Liver (tissue), 9 donors: ENCODE measurements around the gene TMEM175. TPM values are rescaled to one million over a fixed set of nuclear protein-coding genes. Genes with fewer than 3 reads are reported as not detected.

Experiments
- DNase-seq: peaks from one replicate; pipeline ENCODE4 v3.0.0-alpha.2; 2017; ENCODE audit warnings: low spot score
- H3K27ac ChIP-seq, 2 donors: one replicate each; pipeline ENCODE4 v1.7.0; 2013; ENCODE audit warnings: inconsistent platforms in 2 of 2, low read length in 2 of 2, control low read depth in 1 of 2, low read depth in 1 of 2, mild to moderate bottlenecking in 1 of 2
- H3K27me3 ChIP-seq, 4 donors: one replicate each; pipeline versions ENCODE4 v1.6.1 to v1.7.0; 2013; ENCODE audit warnings: low read length in 3 of 4, inconsistent platforms in 1 of 4, mild to moderate bottlenecking in 1 of 4, moderate library complexity in 1 of 4; ENCODE audit not compliant: control insufficient read depth in 4 of 4, insufficient read depth in 4 of 4
- H3K36me3 ChIP-seq, 4 donors: one replicate each; pipeline versions ENCODE4 v1.6.1 to v1.7.0; 2013; ENCODE audit warnings: low read length in 3 of 4, mild to moderate bottlenecking in 3 of 4, low read depth in 1 of 4, moderate library complexity in 1 of 4; ENCODE audit not compliant: control insufficient read depth in 4 of 4, insufficient read depth in 3 of 4
- H3K4me1 ChIP-seq, 4 donors: one replicate each; pipeline versions ENCODE4 v1.6.1 to v1.7.0; 2013; ENCODE audit warnings: low read length in 3 of 4, mild to moderate bottlenecking in 3 of 4, moderate library complexity in 1 of 4; ENCODE audit not compliant: control insufficient read depth in 4 of 4, insufficient read depth in 4 of 4
- H3K4me3 ChIP-seq, 3 donors: one replicate each; pipeline versions ENCODE4 v1.6.1 to v1.7.0; 2013; ENCODE audit warnings: low read length in 3 of 3, control low read depth in 1 of 3, low read depth in 1 of 3, mild to moderate bottlenecking in 1 of 3
- H3K9ac ChIP-seq, 2 donors: one replicate each; pipeline ENCODE4 v1.7.0; 2013; ENCODE audit warnings: low read length in 2 of 2, mild to moderate bottlenecking in 2 of 2, moderate library complexity in 2 of 2, control low read depth in 1 of 2, low read depth in 1 of 2
- H3K9me3 ChIP-seq, 4 donors: one replicate each; pipeline versions ENCODE4 v1.6.1 to v1.7.0; 2013; ENCODE audit warnings: low read length in 3 of 4; ENCODE audit not compliant: control insufficient read depth in 4 of 4
- ATF3 ChIP-seq: IDR thresholded peaks from 2 replicates; pipeline ENCODE4 v1.6.1; 2016; ENCODE audit warnings: antibody characterized with exemption
- CTCF ChIP-seq: fragments of 150-350 bp; IDR thresholded peaks from 2 replicates; pipeline ENCODE4 v1.5.1; 2017; ENCODE audit warnings: improper control_type of control experiment, low read depth, low read length; ENCODE audit not compliant: missing input control
- FOXA1 ChIP-seq: IDR thresholded peaks from 2 replicates; pipeline ENCODE4 v1.6.1; 2016; ENCODE audit warnings: antibody characterized with exemption
- FOXA2 ChIP-seq: IDR thresholded peaks from 2 replicates; pipeline ENCODE4 v1.6.1; 2016; ENCODE audit warnings: antibody characterized with exemption
- GABPA ChIP-seq, 2 donors: IDR thresholded peaks in 1 of 2; conservative IDR thresholded peaks in 1 of 2; 2 replicates each; pipeline ENCODE4 v1.6.1; 2016; ENCODE audit warnings: antibody characterized with exemption in 2 of 2, mild to moderate bottlenecking in 1 of 2, moderate library complexity in 1 of 2
- HNF4A ChIP-seq, 2 donors: conservative IDR thresholded peaks; 2 replicates each; pipeline ENCODE4 v1.6.1; 2016; ENCODE audit warnings: antibody characterized with exemption in 2 of 2, mild to moderate bottlenecking in 2 of 2
- HNF4G ChIP-seq: IDR thresholded peaks from 2 replicates; pipeline ENCODE4 v1.6.1; 2016; ENCODE audit warnings: antibody characterized with exemption
- JUND ChIP-seq, 2 donors: IDR thresholded peaks; 2 replicates each; pipeline ENCODE4 v1.6.1; 2016; ENCODE audit warnings: antibody characterized with exemption in 2 of 2
- MAX ChIP-seq: IDR thresholded peaks from 2 replicates; pipeline ENCODE4 v1.6.1; 2016; ENCODE audit warnings: antibody characterized with exemption
- NR2F2 ChIP-seq: IDR thresholded peaks from 2 replicates; pipeline ENCODE4 v1.6.1; 2016; ENCODE audit warnings: antibody characterized with exemption
- RAD21 ChIP-seq, 2 donors: IDR thresholded peaks; 2 replicates each; pipeline ENCODE4 v1.6.1; 2016; ENCODE audit warnings: antibody characterized with exemption in 2 of 2, mild to moderate bottlenecking in 2 of 2
- REST ChIP-seq: IDR thresholded peaks from 2 replicates; pipeline ENCODE4 v1.6.1; 2016; ENCODE audit warnings: antibody characterized with exemption, mild to moderate bottlenecking
- RXRA ChIP-seq, 2 donors: IDR thresholded peaks; 2 replicates each; pipeline ENCODE4 v1.6.1; 2017 to 2018; ENCODE audit warnings: antibody characterized with exemption in 2 of 2, mild to moderate bottlenecking in 1 of 2
- SP1 ChIP-seq: IDR thresholded peaks from 2 replicates; pipeline ENCODE4 v1.6.1; 2018; ENCODE audit warnings: antibody characterized with exemption, mild to moderate bottlenecking
- TAF1 ChIP-seq: conservative IDR thresholded peaks from 2 replicates; pipeline ENCODE4 v1.6.1; 2016; ENCODE audit warnings: antibody characterized with exemption, mild to moderate bottlenecking
- YY1 ChIP-seq: IDR thresholded peaks from 2 replicates; pipeline ENCODE4 v1.6.1; 2016; ENCODE audit warnings: antibody characterized with exemption, mild to moderate bottlenecking
- ZBTB33 ChIP-seq: IDR thresholded peaks from 2 replicates; pipeline ENCODE4 v1.6.1; 2016; ENCODE audit warnings: antibody characterized with exemption
- WGBS: extraction: QIAGEN DNeasy Blood & Tissue Kit; methylation state at CpG from one replicate; pipeline ENCODE4 v1.1.7; 2013; 5-methylcytosine and 5-hydroxymethylcytosine counted together
- polyA plus RNA-seq, 2 donors: library from polyadenylated mRNA; stranded (reverse) in 1 of 2; unstranded in 1 of 2; fragments of 200-250 nt in 1 of 2; fragments of >200 nt in 1 of 2; fragmentation: Nextera tagmentation in 1 of 2; extraction: Ambion mirVana in 1 of 2; gene quantifications; one replicate each; pipeline versions ENCODE4 v1.2.1 to v1.2.3, GENCODE V29; 2013 to 2015
- total RNA-seq, 2 donors: library from RNA; depleted of rRNA; stranded (reverse); fragments of >200 nt; gene quantifications; one replicate each; pipeline ENCODE4 v1.2.3, GENCODE V29; 2014
- donor health status: healthy.
- donor health status: healthy.
- donor health status: healthy.
- donor health status: healthy.
- donor health status: healthy.

Gene TMEM175
- total and polyA plus RNA-seq, 4 donors: 18.6 to 26.3 (median 25.5) TPM

GRCh38 chr4:885353-885752 is 46.9 kb upstream of the TMEM175 start:
- no peaks in the 10 kb centered on the region for H3K9me3 ChIP-seq
- no peak for DNase-seq
- TF ChIP-seq SP1: no peak
- H3K36me3 ChIP-seq: peaks cover 4 to 88% (median 31%) of the 10 kb centered on the region in 4 donors
- H3K27me3 ChIP-seq: no peaks in the 10 kb centered on the region
- no peak overlapping the region for H3K4me3 ChIP-seq
- no peak overlapping the region for H3K27ac ChIP-seq
- WGBS: 95% methylated on average over 10 of the region's 10 CpGs
- no peaks in the 10 kb centered on the region for H3K4me1 ChIP-seq
- H3K9ac ChIP-seq: no peak overlapping the region

- H3K9me3 ChIP-seq: no peaks in the 10 kb centered on the region
- no peak overlapping the region for H3K9ac ChIP-seq
- H3K27ac ChIP-seq: no peak overlapping the region
- no peak for DNase-seq
- no peak overlapping the region for H3K4me3 ChIP-seq
- H3K4me1 ChIP-seq: no peaks in the 10 kb centered on the region
- no peak for TF ChIP-seq RXRA (IDR thresholded peaks at IDR 0.05)
- no peak for TF ChIP-seq GABPA (IDR thresholded peaks at IDR 0.05 in 1 of 2, conservative IDR thresholded peaks at IDR 0.05 in 1 of 2)
- TF ChIP-seq TAF1: no peak
- TF ChIP-seq JUND (IDR thresholded peaks at IDR 0.05): no peak
- TF ChIP-seq RAD21 (IDR thresholded peaks at IDR 0.05): no peak
- no peak for TF ChIP-seq ZBTB33
- TF ChIP-seq FOXA1: no peak
- TF ChIP-seq SP1: no peak
- no peak for TF ChIP-seq HNF4G
- no peak for TF ChIP-seq NR2F2
- no peak for TF ChIP-seq HNF4A (conservative IDR thresholded peaks at IDR 0.05)
- TF ChIP-seq MAX: no peak
- no peak for TF ChIP-seq CTCF
- TF ChIP-seq ATF3: no peak
- no peak for TF ChIP-seq FOXA2
- no peak for TF ChIP-seq REST
- no peak for TF ChIP-seq YY1
- H3K36me3 ChIP-seq: peaks cover 4 to 82% (median 28%) of the 10 kb centered on the region in 4 donors
- H3K27me3 ChIP-seq: no peaks in the 10 kb centered on the region
- 89% methylated on average over 9 of the region's 9 CpGs for WGBS
These were observed 46.0 kb upstream of the TMEM175 start for GRCh38 chr4:886244-886643.
